ENCODE results near the gene SOX6.

Gene SOX6

DNA sequence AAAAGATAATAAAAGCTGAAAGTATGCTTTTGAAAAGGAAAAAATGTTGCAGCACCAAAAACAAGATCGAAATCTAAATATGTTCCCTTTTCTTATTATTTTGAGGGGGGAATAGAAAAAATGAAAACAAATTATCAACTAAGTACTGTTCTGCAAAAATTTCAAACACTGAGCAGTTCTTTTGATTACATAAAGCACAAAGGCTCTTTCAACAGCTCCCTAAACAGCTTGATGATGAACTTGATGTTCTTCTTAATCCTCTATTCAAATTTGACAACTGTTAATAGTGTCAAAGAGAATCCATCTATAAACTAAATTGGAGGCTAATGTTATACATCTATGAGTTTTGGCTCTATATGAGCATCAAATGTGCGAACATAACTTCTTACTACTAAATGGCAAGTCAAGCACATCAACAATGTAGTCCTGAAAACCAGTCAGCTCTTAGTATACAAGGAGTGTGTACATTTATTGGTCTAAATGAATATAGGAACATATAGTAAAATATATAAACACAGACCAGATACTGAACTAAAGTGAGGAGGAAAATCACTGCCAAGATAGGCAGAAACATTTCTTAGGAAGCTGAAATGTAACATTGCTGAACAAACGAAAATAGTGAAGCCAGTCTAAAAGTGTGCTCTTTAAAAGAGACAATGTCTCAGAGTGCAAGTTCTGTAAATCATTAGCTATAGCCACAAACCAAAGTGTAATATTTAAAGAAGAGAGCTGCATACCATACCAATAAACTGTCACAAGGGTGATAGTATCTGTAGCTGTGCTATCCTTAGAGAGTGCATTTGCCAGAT is 94.3 kb downstream of the SOX6 start:
- Histone ChIP-seq H3K4me1 (ENCODE audit: control insufficient read depth in 5 of 5, insufficient read depth in 5 of 5, low read length in 5 of 5) (no peaks in the 10 kb centered on the region), H3K27ac (ENCODE audit: low read depth, low read length) (no peak overlapping the region), H3K4me3 (ENCODE audit: low read depth in 1 of 5, low read length in 5 of 5) (no peak overlapping the region), H3K9ac (ENCODE audit: low read length in 5 of 5) (no peak overlapping the region), H3K36me3 (ENCODE audit: control insufficient read depth in 5 of 5, insufficient read depth in 5 of 5, low read length in 5 of 5) (no peaks in the 10 kb centered on the region), H3K27me3 (ENCODE audit: control insufficient read depth in 5 of 5, insufficient read depth in 4 of 5, low read length in 5 of 5) (no peaks in the 10 kb centered on the region), H3K9me3 (ENCODE audit: control insufficient read depth in 5 of 5, low read length in 5 of 5) (no peaks in the 10 kb centered on the region)

- Histone ChIP-seq H3K27ac (ENCODE audit: low read depth, low read length) (no peak overlapping the region), H3K27me3 (ENCODE audit: control insufficient read depth in 5 of 5, insufficient read depth in 4 of 5, low read length in 5 of 5) (no peaks in the 10 kb centered on the region), H3K4me1 (ENCODE audit: control insufficient read depth in 5 of 5, insufficient read depth in 5 of 5, low read length in 5 of 5) (no peaks in the 10 kb centered on the region)
Measured at GRCh38 chr11:16252373-16252772, 104.0 kb downstream of the SOX6 start.

DNA sequence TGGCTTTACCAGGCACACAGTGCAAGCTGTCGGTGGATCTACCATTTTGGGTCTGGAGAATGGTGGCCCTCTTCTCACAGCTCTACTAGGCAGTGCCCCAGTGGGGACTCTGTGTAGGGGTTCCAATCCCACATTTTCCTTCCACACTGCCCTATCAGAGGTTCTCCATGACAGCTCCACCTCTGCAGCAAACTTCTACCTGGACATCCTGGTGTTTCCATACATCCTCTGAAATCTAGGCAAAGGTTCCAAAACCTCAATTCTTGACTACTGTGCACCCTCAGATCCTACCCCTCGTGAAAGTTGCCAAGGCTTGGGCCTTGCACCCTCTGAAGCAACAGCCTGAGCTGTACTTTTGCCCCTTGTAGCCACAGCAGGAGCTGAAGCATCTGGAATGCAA is 108.1 kb downstream of the SOX6 start:
- no peaks in the 10 kb centered on the region for H3K27me3 ChIP-seq (ENCODE audit: control insufficient read depth in 5 of 5, insufficient read depth in 4 of 5, low read length in 5 of 5)
- H3K27ac ChIP-seq (ENCODE audit: low read depth, low read length) = no peak overlapping the region
- H3K36me3 ChIP-seq (ENCODE audit: control insufficient read depth in 5 of 5, insufficient read depth in 5 of 5, low read length in 5 of 5) = no peaks in the 10 kb centered on the region
- no peak overlapping the region for H3K4me3 ChIP-seq (ENCODE audit: low read depth in 1 of 5, low read length in 5 of 5)
- peaks cover 0 to 3% (median 0%) of the 10 kb centered on the region in 5 donors for H3K9me3 ChIP-seq (ENCODE audit: control insufficient read depth in 5 of 5, low read length in 5 of 5)
- no peaks in the 10 kb centered on the region for H3K4me1 ChIP-seq (ENCODE audit: control insufficient read depth in 5 of 5, insufficient read depth in 5 of 5, low read length in 5 of 5)
- no peak overlapping the region for H3K9ac ChIP-seq (ENCODE audit: low read length in 5 of 5)

More at GRCh38 chr11:16252373-16252772, 104.0 kb downstream of the SOX6 start:
- Histone ChIP-seq H3K9me3 (ENCODE audit: control insufficient read depth in 5 of 5, low read length in 5 of 5) (peaks cover 0 to 3% (median 0%) of the 10 kb centered on the region in 5 donors), H3K9ac (ENCODE audit: low read length in 5 of 5) (no peak overlapping the region), H3K36me3 (ENCODE audit: control insufficient read depth in 5 of 5, insufficient read depth in 5 of 5, low read length in 5 of 5) (no peaks in the 10 kb centered on the region), H3K4me3 (ENCODE audit: low read depth in 1 of 5, low read length in 5 of 5) (no peak overlapping the region)

DNA sequence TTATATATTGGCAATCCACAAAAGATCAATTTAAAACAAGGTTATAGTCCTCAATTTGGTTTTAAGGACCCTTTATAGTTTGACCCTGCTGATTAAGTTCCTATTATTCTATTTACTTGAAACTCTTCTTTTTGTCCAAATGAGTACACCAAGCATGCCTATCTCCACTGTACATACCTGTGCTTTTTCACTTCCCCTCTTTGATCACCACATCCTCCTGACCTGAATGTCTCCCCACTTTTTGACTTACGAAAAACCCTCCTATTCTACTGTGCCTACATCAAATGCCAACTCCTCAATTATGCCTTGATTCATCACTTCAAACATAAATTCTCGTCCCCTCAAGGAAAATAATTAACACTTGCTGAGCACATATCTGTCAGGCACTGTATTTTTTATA is 113.5 kb downstream of the SOX6 start:
- Histone ChIP-seq H3K9me3 (ENCODE audit: control insufficient read depth in 5 of 5, low read length in 5 of 5) (no peaks in the 10 kb centered on the region), H3K27ac (ENCODE audit: low read depth, low read length) (no peak overlapping the region), H3K27me3 (ENCODE audit: control insufficient read depth in 5 of 5, insufficient read depth in 4 of 5, low read length in 5 of 5) (no peaks in the 10 kb centered on the region), H3K36me3 (ENCODE audit: control insufficient read depth in 5 of 5, insufficient read depth in 5 of 5, low read length in 5 of 5) (no peaks in the 10 kb centered on the region), H3K4me3 (ENCODE audit: low read depth in 1 of 5, low read length in 5 of 5) (no peak overlapping the region), H3K4me1 (ENCODE audit: control insufficient read depth in 5 of 5, insufficient read depth in 5 of 5, low read length in 5 of 5) (no peaks in the 10 kb centered on the region), H3K9ac (ENCODE audit: low read length in 5 of 5) (no peak overlapping the region)

DNA sequence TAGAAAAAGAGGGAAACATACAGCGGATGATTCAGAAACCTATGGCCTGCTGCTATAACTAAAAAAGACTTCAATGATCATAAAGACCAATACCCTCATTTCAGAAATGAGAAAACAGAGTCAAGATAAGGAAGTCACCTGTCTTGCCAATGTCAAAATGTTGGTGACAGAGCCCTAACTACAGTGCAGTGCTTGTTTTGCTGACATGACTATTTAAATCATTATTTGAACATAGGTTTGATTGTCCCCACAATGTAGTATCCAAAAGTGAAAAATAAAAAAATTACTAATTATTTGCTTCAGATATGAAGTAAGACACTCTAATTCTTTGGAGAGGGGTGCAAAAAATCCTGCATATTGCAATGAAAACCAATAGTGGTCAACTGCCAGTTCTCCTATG is 115.7 kb downstream of the SOX6 start:
- no peak overlapping the region for H3K27ac ChIP-seq (ENCODE audit: low read depth, low read length)
- no peaks in the 10 kb centered on the region for H3K4me1 ChIP-seq (ENCODE audit: control insufficient read depth in 5 of 5, insufficient read depth in 5 of 5, low read length in 5 of 5)
- H3K27me3 ChIP-seq (ENCODE audit: control insufficient read depth in 5 of 5, insufficient read depth in 4 of 5, low read length in 5 of 5) = no peaks in the 10 kb centered on the region
- no peaks in the 10 kb centered on the region for H3K9me3 ChIP-seq (ENCODE audit: control insufficient read depth in 5 of 5, low read length in 5 of 5)
- H3K36me3 ChIP-seq (ENCODE audit: control insufficient read depth in 5 of 5, insufficient read depth in 5 of 5, low read length in 5 of 5) = no peaks in the 10 kb centered on the region
- no peak overlapping the region for H3K9ac ChIP-seq (ENCODE audit: low read length in 5 of 5)
- H3K4me3 ChIP-seq (ENCODE audit: low read depth in 1 of 5, low read length in 5 of 5) = no peak overlapping the region

- H3K9ac ChIP-seq (ENCODE audit: low read length in 5 of 5) = no peak overlapping the region
- H3K4me3 ChIP-seq (ENCODE audit: low read depth in 1 of 5, low read length in 5 of 5) = no peak overlapping the region
- H3K27ac ChIP-seq (ENCODE audit: low read depth, low read length) = no peak overlapping the region
- no peaks in the 10 kb centered on the region for H3K27me3 ChIP-seq (ENCODE audit: control insufficient read depth in 5 of 5, insufficient read depth in 4 of 5, low read length in 5 of 5)
- no peaks in the 10 kb centered on the region for H3K36me3 ChIP-seq (ENCODE audit: control insufficient read depth in 5 of 5, insufficient read depth in 5 of 5, low read length in 5 of 5)
- no peaks in the 10 kb centered on the region for H3K4me1 ChIP-seq (ENCODE audit: control insufficient read depth in 5 of 5, insufficient read depth in 5 of 5, low read length in 5 of 5)
- H3K9me3 ChIP-seq (ENCODE audit: control insufficient read depth in 5 of 5, low read length in 5 of 5) = no peaks in the 10 kb centered on the region
Measured at GRCh38 chr11:16239141-16240105, 116.9 kb downstream of the SOX6 start.

DNA sequence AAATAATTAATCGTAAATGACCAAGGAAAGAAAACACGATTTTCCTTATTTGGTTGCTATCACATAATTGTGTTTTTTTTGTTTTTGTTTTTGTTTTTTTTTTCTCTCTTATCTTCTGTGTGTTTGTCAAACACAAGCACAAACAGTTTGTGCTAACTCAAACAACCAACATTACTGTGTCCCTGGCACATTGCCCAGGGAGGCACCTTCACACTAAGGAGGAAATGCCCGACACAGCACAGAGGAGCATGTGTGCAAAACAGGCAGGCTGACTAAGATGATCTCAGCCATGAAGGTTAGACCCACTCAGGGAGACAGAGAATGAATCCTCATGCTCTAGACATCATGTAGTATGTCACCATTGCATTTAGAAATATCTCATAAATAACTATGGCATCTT is 130.1 kb downstream of the SOX6 start:
- Histone ChIP-seq H3K4me1 (ENCODE audit: control insufficient read depth in 5 of 5, insufficient read depth in 5 of 5, low read length in 5 of 5) (no peaks in the 10 kb centered on the region), H3K9me3 (ENCODE audit: control insufficient read depth in 5 of 5, low read length in 5 of 5) (no peaks in the 10 kb centered on the region), H3K27me3 (ENCODE audit: control insufficient read depth in 5 of 5, insufficient read depth in 4 of 5, low read length in 5 of 5) (no peaks in the 10 kb centered on the region), H3K4me3 (ENCODE audit: low read depth in 1 of 5, low read length in 5 of 5) (no peak overlapping the region), H3K9ac (ENCODE audit: low read length in 5 of 5) (no peak overlapping the region), H3K27ac (ENCODE audit: low read depth, low read length) (no peak overlapping the region), H3K36me3 (ENCODE audit: control insufficient read depth in 5 of 5, insufficient read depth in 5 of 5, low read length in 5 of 5) (no peaks in the 10 kb centered on the region)

DNA sequence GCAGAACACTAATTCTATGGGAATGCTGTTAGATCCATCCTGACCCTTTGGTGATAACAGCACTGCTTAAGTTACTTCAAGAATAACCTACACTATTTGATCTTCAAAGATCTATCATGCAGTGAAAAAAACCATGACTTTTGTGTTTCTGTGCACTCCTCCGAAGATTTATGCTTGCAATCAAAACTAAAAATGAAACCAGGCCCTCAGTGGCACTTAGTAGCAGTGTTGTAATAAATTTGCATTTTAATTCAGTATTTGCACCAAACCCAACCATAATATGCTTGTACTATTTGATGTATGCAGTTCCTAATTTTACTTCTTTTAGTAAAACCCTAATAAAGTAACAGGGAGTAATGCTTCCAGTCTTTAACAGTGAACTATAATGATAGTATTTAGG is 130.7 kb downstream of the SOX6 start:
- no peaks in the 10 kb centered on the region for H3K27me3 ChIP-seq (ENCODE audit: control insufficient read depth in 5 of 5, insufficient read depth in 4 of 5, low read length in 5 of 5)
- H3K36me3 ChIP-seq (ENCODE audit: control insufficient read depth in 5 of 5, insufficient read depth in 5 of 5, low read length in 5 of 5) = no peaks in the 10 kb centered on the region
- no peaks in the 10 kb centered on the region for H3K4me1 ChIP-seq (ENCODE audit: control insufficient read depth in 5 of 5, insufficient read depth in 5 of 5, low read length in 5 of 5)
- no peak overlapping the region for H3K4me3 ChIP-seq (ENCODE audit: low read depth in 1 of 5, low read length in 5 of 5)
- no peaks in the 10 kb centered on the region for H3K9me3 ChIP-seq (ENCODE audit: control insufficient read depth in 5 of 5, low read length in 5 of 5)
- no peak overlapping the region for H3K9ac ChIP-seq (ENCODE audit: low read length in 5 of 5)
- no peak overlapping the region for H3K27ac ChIP-seq (ENCODE audit: low read depth, low read length)

- H3K36me3 ChIP-seq (ENCODE audit: control insufficient read depth in 5 of 5, insufficient read depth in 5 of 5, low read length in 5 of 5) = no peaks in the 10 kb centered on the region
- no peak overlapping the region for H3K27ac ChIP-seq (ENCODE audit: low read depth, low read length)
- no peak overlapping the region for H3K9ac ChIP-seq (ENCODE audit: low read length in 5 of 5)
- H3K4me3 ChIP-seq (ENCODE audit: low read depth in 1 of 5, low read length in 5 of 5) = no peak overlapping the region
- no peaks in the 10 kb centered on the region for H3K4me1 ChIP-seq (ENCODE audit: control insufficient read depth in 5 of 5, insufficient read depth in 5 of 5, low read length in 5 of 5)
- H3K9me3 ChIP-seq (ENCODE audit: control insufficient read depth in 5 of 5, low read length in 5 of 5) = no peaks in the 10 kb centered on the region
- H3K27me3 ChIP-seq (ENCODE audit: control insufficient read depth in 5 of 5, insufficient read depth in 4 of 5, low read length in 5 of 5) = no peaks in the 10 kb centered on the region
Measured at GRCh38 chr11:16223558-16223957, 132.8 kb downstream of the SOX6 start.

- Histone ChIP-seq H3K9ac (ENCODE audit: low read length in 5 of 5) (no peak overlapping the region), H3K4me3 (ENCODE audit: low read depth in 1 of 5, low read length in 5 of 5) (no peak overlapping the region), H3K4me1 (ENCODE audit: control insufficient read depth in 5 of 5, insufficient read depth in 5 of 5, low read length in 5 of 5) (no peaks in the 10 kb centered on the region), H3K9me3 (ENCODE audit: control insufficient read depth in 5 of 5, low read length in 5 of 5) (no peaks in the 10 kb centered on the region), H3K27me3 (ENCODE audit: control insufficient read depth in 5 of 5, insufficient read depth in 4 of 5, low read length in 5 of 5) (no peaks in the 10 kb centered on the region), H3K27ac (ENCODE audit: low read depth, low read length) (no peak overlapping the region), H3K36me3 (ENCODE audit: control insufficient read depth in 5 of 5, insufficient read depth in 5 of 5, low read length in 5 of 5) (no peaks in the 10 kb centered on the region)
Measured at GRCh38 chr11:16217631-16218030, 138.7 kb downstream of the SOX6 start.
